Activated T-cell treated with anti-CD3 and anti-CD28 coated beads, Interleukin-2, amount 50 U/mL, for 72 hours (primary cell): ENCODE data around the gene HHLA2. TPM values are rescaled to one million over a fixed set of nuclear protein-coding genes. Genes with fewer than 3 reads are reported as not detected.
A peak's percentile ranks its signal among the peaks of the same experiment; 100 is the strongest.

Experiments
- ATAC-seq, 2 donors: fragments of 150-1000 bp; cut with Tn5 transposase; replicated peaks in 1 of 2; 2 replicates each; pipeline ENCODE4 v1.10.0; 2021; ENCODE audit warnings: moderate library complexity in 2 of 2, mild to moderate bottlenecking in 1 of 2
- DNase-seq, 2 donors: peaks; one replicate each; pipeline ENCODE4 v3.0.0; 2021 to 2022; ENCODE audit warnings: mixed read lengths in 1 of 2
- H3K27ac Mint-ChIP-seq: one replicate; pipeline ENCODE4 v1.8.0; 2022; ENCODE audit warnings: mild to moderate bottlenecking, moderate library complexity, mixed read lengths
- H3K27me3 Mint-ChIP-seq: one replicate; pipeline ENCODE4 v1.8.0; 2022; ENCODE audit warnings: low read depth, mixed read lengths
- H3K36me3 Mint-ChIP-seq, 2 donors: one replicate each; pipeline ENCODE4 v1.8.0; 2022; ENCODE audit warnings: mixed read lengths in 2 of 2, mild to moderate bottlenecking in 1 of 2; ENCODE audit not compliant: insufficient read depth in 2 of 2
- H3K4me1 Mint-ChIP-seq: one replicate; pipeline ENCODE4 v1.8.0; 2022; ENCODE audit warnings: low read depth, mixed read lengths
- H3K4me3 Mint-ChIP-seq, 2 donors: one replicate each; pipeline ENCODE4 v1.8.0; 2022; ENCODE audit warnings: mild to moderate bottlenecking in 2 of 2, mixed read lengths in 2 of 2, moderate library complexity in 2 of 2
- H3K9me3 Mint-ChIP-seq, 2 donors: one replicate each; pipeline ENCODE4 v1.8.0; 2022; ENCODE audit warnings: mixed read lengths in 2 of 2
- total RNA-seq, 2 donors: library from RNA; stranded (reverse); gene quantifications; one replicate each; pipeline ENCODE4 v1.2.3, GENCODE V29; 2022

The HHLA2 gene
- total RNA-seq, 2 donors from 2014 or later: 1.9 TPM

DNA sequence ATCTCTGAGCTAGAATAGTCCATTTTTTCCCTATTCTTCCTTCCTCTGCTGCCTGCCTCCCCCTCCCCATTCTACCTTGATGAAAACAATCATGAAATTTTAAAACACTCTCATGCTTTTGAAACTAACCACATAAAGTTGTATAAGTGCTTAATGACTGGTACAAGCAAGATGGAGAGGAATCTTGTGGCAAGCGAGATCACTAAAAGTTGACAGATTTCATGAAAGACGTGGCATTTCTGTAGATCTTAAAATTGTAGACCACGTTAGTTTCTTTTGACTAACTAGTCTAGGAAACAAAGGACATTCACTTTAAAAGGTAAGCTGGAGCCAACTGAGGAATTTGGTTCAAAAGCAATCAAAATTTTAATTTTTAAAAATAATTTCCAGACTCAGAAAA is 35.4 kb downstream of the HHLA2 start:
- Mint-ChIP-seq H3K4me3 (no peak overlapping the region), H3K27me3 (peaks cover 7% of the 10 kb centered on the region), H3K36me3 (peaks cover 5 to 7% of the 10 kb centered on the region in 2 donors), H3K4me1 (peaks cover 32% of the 10 kb centered on the region), H3K27ac (no peak overlapping the region), H3K9me3 (peaks cover 4 to 6% of the 10 kb centered on the region in 2 donors)
- no peak for DNase-seq
- peak; percentile 39 to 50 for ATAC-seq

DNA sequence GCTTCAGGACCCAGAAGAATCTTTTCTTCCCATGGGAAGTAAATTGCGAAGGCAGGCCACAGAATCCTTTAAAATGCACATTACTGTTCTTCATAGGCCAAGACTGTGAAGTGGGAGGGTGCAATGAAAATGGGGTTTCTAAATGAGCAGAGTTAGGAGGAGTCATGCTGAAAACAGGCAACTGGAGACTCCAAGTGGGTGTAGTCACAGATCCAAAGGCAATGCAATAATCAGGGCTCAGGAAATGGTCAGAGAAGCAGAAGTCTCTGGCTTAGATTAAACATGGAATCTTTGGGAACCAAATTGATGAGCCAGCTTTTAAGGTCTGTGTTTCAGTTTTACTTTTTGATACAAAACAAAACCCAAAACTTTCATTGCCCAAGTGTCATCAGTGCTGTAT is 37.6 kb downstream of the HHLA2 start:
- Mint-ChIP-seq H3K4me1 (peaks cover 18% of the 10 kb centered on the region), H3K4me3 (no peak overlapping the region), H3K36me3 (no peaks in the 10 kb centered on the region), H3K9me3 (no peaks in the 10 kb centered on the region), H3K27me3 (peaks cover 7% of the 10 kb centered on the region), H3K27ac (no peak overlapping the region)
- no peak for DNase-seq
- ATAC-seq: no peak

DNA sequence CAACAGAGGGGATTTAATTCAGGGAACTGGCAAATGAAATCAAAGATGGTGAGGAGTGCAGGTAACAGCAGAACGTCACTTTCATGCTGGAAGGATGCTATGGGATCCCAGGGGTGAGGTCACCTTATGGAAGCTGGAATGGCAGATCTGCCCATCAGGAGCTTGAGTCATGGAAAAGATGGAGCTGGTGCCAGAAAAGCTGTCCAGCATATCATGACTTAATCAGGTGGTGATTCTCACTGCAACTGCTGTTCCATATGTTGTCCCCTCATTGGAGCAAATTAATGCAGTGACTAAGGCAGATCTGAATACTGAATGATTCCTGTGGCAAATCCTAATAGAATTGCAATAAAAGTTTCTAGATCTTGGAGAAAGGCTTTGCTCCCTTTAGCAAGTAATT is 38.4 kb downstream of the HHLA2 start:
- peaks cover 7% of the 10 kb centered on the region for H3K27me3 Mint-ChIP-seq
- no peaks in the 10 kb centered on the region for H3K36me3 Mint-ChIP-seq
- no peak for ATAC-seq
- no peak overlapping the region for H3K4me3 Mint-ChIP-seq
- H3K9me3 Mint-ChIP-seq: no peaks in the 10 kb centered on the region
- no peak overlapping the region for H3K27ac Mint-ChIP-seq
- DNase-seq: no peak
- peaks cover 10% of the 10 kb centered on the region for H3K4me1 Mint-ChIP-seq

DNA sequence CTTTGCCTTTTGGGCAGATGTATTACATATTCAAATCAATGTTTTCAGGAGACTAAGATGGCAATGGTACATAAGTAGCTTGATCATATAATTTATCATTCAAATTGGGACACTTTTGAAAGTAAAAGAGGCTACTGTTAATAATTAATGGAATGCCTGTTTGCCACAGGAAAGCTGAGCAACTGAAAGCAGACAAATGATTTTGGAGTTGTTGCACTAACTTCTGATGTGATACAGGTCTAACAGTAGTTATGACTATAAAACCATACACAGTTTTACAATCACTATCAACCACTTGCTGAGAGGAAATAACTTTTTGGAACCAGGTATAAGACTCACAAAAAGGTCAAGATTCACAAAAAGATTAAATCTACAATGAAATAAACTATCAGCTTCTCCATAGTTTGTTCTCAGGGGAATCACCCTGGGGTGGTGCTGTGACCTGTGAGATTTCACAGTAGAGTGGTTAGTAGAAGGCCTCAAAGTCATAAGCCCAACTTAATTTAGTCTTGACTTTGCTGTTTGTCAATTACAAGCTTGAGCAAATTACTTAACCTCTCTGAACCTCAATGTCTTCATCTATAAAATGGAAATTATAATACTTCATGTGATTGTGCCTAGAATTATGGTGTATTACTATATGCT is 42.7 kb downstream of the HHLA2 start:
- peaks cover 7% of the 10 kb centered on the region for H3K27me3 Mint-ChIP-seq
- no peak for ATAC-seq
- DNase-seq: no peak
- peaks cover 14% of the 10 kb centered on the region for H3K4me1 Mint-ChIP-seq
- H3K36me3 Mint-ChIP-seq: no peaks in the 10 kb centered on the region
- no peak overlapping the region for H3K4me3 Mint-ChIP-seq
- no peaks in the 10 kb centered on the region for H3K9me3 Mint-ChIP-seq
- no peak overlapping the region for H3K27ac Mint-ChIP-seq

DNA sequence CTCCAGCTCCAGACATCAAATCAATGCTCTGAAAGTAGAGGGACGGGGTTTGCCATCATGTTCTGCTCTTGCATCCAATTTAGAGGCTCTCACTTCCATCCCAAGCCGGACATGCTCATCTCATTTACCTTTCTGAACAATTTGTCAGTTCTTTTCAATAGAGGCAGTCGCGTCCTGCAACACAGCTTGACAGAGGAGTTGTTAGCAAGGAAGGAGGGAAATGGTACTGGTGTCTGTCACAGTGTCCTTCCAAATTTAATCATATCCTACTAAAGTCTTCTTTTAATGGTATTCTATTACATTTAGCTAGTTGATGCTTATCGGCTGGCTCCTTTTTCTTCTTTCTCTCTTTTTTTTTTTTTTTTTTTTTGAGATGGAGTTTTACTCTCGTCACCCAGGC is 45.6 kb downstream of the HHLA2 start:
- Mint-ChIP-seq H3K9me3 (no peaks in the 10 kb centered on the region), H3K36me3 (no peaks in the 10 kb centered on the region), H3K4me3 (no peak overlapping the region), H3K27ac (no peak overlapping the region), H3K4me1 (peaks cover 14% of the 10 kb centered on the region), H3K27me3 (peaks cover 16% of the 10 kb centered on the region)
- DNase-seq (no peak), ATAC-seq (no peak)

DNA sequence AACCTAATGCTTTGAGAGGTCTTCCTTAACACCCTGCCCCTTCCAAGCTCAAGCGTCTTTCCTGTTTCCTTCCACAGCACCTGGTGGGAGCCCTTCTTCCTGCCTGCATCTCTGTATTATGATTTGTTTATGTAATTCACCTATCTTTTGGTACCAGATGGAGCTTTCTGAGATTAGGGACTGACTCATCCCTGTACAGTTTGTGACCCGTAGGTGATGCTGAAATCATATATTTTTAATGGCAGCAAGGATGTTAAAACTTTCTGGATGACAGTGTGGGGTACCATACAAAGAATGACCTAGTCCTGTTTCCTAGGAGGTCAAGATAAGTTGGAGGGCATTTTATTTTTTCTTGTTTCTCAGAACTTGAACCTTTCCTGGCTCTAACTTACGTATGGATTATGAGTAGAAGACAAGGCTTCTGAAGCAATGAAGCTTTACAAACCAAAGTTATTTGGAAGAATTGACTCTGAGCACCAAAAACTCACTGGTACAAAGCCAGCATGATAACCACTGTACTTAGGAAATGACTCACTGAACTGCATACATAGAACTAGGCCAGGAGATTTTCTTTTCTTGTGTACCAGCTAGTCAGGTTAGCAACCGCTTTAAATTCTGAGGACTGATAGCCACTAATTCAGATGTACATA is 46.6 kb downstream of the HHLA2 start:
- Mint-ChIP-seq H3K4me1 (peaks cover 14% of the 10 kb centered on the region), H3K4me3 (peak overlapping the region; percentile 18 to 23), H3K36me3 (peaks cover 0 to 5% of the 10 kb centered on the region in 2 donors), H3K27me3 (peaks cover 26% of the 10 kb centered on the region), H3K27ac (peak overlapping the region; percentile 27), H3K9me3 (peaks cover 0 to 3% of the 10 kb centered on the region in 2 donors)
- ATAC-seq (peak; percentile 92 to 94), DNase-seq (peak in 1 of 2 donors; percentile 29)

DNA sequence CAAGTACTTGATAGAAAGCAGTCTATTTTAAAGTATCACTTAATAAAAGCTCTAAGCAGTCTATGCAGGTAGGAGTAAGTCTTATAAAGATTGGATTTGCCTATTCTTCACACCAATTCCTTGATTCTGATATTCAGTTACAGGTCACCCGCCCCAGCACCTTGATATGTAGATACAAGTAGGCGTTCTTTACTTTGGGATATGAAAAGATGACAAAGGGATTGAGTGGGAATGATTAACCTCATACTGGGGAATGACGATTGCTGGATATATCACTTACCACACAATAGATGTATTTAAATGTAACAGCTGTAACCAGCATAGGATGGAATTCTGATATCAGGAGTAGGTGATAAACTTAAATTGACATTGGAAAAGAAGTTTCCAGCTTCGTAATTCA is 47.1 kb downstream of the HHLA2 start:
- Mint-ChIP-seq H3K4me1 (peaks cover 14% of the 10 kb centered on the region), H3K27me3 (peaks cover 30% of the 10 kb centered on the region), H3K9me3 (peaks cover 0 to 5% of the 10 kb centered on the region in 2 donors), H3K27ac (no peak overlapping the region), H3K4me3 (no peak overlapping the region), H3K36me3 (peaks cover 0 to 6% of the 10 kb centered on the region in 2 donors)
- DNase-seq (no peak), ATAC-seq (no peak)

DNA sequence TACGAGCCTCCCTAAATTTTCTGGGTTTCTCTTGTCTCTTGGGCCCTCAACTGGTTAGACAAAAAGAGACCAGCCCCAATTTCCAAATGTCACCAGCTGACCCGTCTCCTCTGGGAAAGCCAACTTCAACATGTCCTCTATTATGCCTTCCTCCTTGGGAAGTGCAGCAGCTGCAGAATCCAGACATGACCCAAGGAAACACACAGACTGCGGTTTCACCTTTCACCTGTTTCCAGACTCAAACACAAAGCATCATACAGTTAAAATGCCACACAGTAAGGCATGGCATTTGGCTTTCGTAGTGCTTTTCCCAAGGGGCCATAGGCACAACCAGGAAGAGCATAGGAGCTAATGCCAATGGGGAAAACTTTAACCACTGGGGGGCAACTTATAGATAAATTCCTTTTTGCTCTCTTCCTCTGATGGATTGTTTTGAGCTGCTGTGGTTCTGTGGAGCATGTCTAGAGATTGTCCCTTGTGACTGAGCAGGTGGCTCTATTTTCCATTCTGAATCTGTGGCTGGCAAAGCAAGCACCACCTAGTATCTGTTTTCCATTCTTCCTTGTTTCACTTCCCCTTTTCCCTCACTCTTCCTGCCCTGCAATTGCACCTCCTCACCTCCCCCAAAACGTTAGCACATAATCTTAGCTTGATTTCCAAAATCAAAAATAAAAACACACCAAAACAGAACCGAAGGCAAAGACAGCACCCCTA is 49.3 kb downstream of the HHLA2 start:
- H3K27me3 Mint-ChIP-seq: peaks cover 30% of the 10 kb centered on the region
- ATAC-seq (no peak), DNase-seq (no peak)
- no peak overlapping the region for H3K27ac Mint-ChIP-seq
- H3K36me3 Mint-ChIP-seq: peaks cover 0 to 6% of the 10 kb centered on the region in 2 donors
- H3K4me3 Mint-ChIP-seq: no peak overlapping the region
- H3K9me3 Mint-ChIP-seq: peaks cover 0 to 5% of the 10 kb centered on the region in 2 donors
- peaks cover 14% of the 10 kb centered on the region for H3K4me1 Mint-ChIP-seq

DNA sequence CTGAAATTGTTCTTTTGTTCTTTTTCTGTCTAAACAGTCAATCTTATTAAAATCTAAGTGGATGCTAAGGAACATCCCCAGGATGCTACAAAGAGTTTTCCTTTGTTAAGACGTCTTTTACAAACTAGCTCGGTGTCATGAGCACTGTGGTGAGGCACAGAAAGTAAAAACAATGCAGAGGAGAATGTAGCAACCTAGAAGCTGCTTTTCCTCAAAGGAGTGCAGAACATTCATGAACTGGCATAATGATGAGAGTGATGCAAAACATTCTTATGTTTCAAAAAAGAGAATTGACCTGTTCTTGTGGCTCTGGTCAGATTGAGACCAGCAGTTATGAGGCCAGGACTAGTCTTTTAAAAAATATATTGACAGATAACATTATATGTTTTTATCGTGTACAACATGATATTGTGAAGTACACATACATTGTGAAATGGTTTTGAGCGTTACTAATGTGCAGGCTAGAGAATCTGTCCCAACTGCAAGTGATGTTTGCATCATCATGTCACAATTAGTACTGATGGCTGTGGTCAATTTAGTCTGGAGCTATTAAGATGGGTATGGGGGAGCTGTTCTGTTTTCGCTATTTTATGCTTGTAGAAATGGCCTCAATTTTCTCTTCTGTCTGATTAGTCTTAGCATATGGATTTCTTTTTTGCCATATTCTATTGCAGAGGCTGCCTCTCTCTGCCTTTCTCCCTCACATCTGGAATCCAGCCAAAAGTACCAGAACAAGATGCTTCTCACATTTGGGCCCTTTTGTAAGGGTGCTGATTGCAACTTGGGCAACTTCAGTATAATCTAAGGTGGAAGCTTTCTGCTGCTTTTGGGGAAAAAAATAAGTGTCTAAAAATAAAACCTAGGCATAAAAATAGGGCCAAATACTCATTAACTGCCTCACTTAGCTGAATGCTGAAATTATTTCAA is 50.2 kb downstream of the HHLA2 start:
- Mint-ChIP-seq H3K4me1 (peaks cover 14% of the 10 kb centered on the region), H3K27ac (no peak overlapping the region), H3K9me3 (peaks cover 0 to 5% of the 10 kb centered on the region in 2 donors), H3K36me3 (peaks cover 0 to 6% of the 10 kb centered on the region in 2 donors), H3K4me3 (no peak overlapping the region), H3K27me3 (peaks cover 30% of the 10 kb centered on the region)
- DNase-seq (no peak), ATAC-seq (no peak)

DNA sequence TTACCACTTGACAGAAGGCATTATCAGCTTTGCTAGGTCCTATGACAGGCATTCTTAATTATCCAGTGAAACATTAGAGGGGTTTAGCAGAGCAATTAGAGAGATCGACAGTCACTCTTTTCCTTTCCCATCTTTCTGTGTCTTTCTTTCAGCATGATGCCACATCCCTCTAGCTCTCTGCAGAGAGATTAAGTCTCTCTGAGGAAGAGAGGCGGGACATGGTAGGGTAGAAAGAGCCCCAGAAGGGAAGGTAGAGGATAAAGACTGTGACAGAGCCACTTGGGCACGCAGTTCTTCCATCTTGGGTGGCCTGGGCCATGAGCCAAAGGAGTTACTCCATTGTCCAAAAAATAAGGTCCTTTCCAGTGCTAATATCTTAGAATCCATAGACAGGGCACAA is 55.8 kb downstream of the HHLA2 start:
- H3K27ac Mint-ChIP-seq: no peak overlapping the region
- ATAC-seq: no peak
- H3K36me3 Mint-ChIP-seq: peaks cover 0 to 6% of the 10 kb centered on the region in 2 donors
- no peaks in the 10 kb centered on the region for H3K4me1 Mint-ChIP-seq
- peaks cover 0 to 5% of the 10 kb centered on the region in 2 donors for H3K9me3 Mint-ChIP-seq
- peaks cover 11% of the 10 kb centered on the region for H3K27me3 Mint-ChIP-seq
- no peak overlapping the region for H3K4me3 Mint-ChIP-seq
- no peak for DNase-seq

DNA sequence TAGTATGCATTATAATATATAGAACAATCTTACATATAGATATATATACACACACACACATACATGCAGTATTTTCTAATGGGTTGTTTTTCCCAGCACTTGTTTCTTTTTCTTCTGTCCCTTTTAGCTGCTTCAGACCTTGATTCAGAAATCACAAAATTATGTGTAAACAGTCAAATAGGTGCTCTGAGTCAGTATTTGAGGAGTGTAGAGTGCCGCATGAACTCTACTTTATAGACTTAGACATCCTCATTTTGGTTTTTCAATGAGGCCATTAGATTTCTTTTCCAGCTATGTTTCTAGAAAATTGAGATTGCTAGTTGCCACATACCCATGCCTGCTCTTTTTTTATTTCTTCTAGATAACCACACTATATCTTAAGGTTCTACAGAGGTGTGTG is 58.2 kb downstream of the HHLA2 start:
- no peaks in the 10 kb centered on the region for H3K36me3 Mint-ChIP-seq
- DNase-seq (no peak), ATAC-seq (no peak)
- no peaks in the 10 kb centered on the region for H3K4me1 Mint-ChIP-seq
- H3K27ac Mint-ChIP-seq: no peak overlapping the region
- no peaks in the 10 kb centered on the region for H3K27me3 Mint-ChIP-seq
- no peaks in the 10 kb centered on the region for H3K9me3 Mint-ChIP-seq
- H3K4me3 Mint-ChIP-seq: no peak overlapping the region

DNA sequence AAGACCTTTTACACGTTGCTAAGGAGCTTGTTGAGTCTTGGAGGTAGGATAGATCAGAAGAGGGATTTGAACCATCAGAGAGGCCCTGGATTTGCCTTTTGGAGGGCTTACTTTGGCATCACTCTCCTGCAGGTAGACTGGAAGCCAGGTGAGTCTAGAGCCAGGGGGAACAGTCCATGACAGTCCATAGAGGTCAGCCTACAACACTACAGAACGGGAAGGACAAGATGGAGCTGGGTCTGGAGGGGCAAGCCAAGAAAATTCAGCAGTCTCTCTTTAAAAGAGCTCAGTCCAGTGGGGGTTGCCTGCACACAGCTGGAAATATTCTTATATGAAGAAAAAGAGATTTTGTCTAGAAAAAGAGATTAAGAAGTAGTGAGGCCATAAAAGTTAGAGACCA is 60.7 kb downstream of the HHLA2 start:
- ATAC-seq (no peak), DNase-seq (no peak)
- no peak overlapping the region for H3K4me3 Mint-ChIP-seq
- no peaks in the 10 kb centered on the region for H3K36me3 Mint-ChIP-seq
- H3K27me3 Mint-ChIP-seq: no peaks in the 10 kb centered on the region
- H3K4me1 Mint-ChIP-seq: no peaks in the 10 kb centered on the region
- no peaks in the 10 kb centered on the region for H3K9me3 Mint-ChIP-seq
- H3K27ac Mint-ChIP-seq: no peak overlapping the region

DNA sequence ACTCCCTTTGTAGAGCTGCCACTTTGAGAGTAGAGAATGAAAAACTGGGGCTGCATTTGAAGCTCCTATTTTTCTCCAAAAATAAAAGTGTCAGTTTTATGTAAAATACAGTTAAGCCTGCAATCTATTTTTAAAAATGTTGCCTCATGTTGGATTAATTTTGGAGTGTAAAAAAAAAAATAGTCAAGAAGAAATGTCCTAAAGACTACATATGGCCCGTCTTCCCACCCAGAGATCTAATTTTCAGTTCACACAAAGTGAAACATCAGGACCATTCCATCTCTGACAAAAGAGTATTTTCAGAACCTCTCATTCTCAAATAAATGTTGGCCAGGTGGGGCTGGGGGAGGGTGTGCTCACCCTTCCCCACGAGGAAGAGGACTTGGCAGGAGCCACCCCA is 62.7 kb downstream of the HHLA2 start:
- ATAC-seq: no peak
- DNase-seq: no peak
- Mint-ChIP-seq H3K4me3 (no peak overlapping the region), H3K4me1 (no peaks in the 10 kb centered on the region), H3K27me3 (no peaks in the 10 kb centered on the region), H3K9me3 (no peaks in the 10 kb centered on the region), H3K27ac (no peak overlapping the region), H3K36me3 (no peaks in the 10 kb centered on the region)
